Epithelial cell of prostate (primary cell): ENCODE measurements around the gene ESYT1.

ENCODE experiments used
- DNase-seq: peaks from one replicate; pipeline ENCODE4 v3.0.0-alpha.2; 2011; ENCODE audit warnings: low read depth, low spot score
- H3K27ac ChIP-seq: fragments of 450-650 bp; 2 replicates; pipeline ENCODE4 v1.5.1; 2017; ENCODE audit warnings: mild to moderate bottlenecking

Gene ESYT1

GRCh38 chr12:56169229-56169759, 41.2 kb downstream of the ESYT1 start:
- H3K27ac ChIP-seq: no peak overlapping the region
- DNase-seq: no peak

GRCh38 chr12:56172839-56173238, 44.8 kb downstream of the ESYT1 start:
- DNase-seq: no peak
- H3K27ac ChIP-seq: no peak overlapping the region

GRCh38 chr12:56178347-56178746, 50.3 kb downstream of the ESYT1 start:
- DNase-seq: no peak

GRCh38 chr12:56186957-56187356, 58.9 kb downstream of the ESYT1 start:
- no peak for DNase-seq
- H3K27ac ChIP-seq: no peak overlapping the region

More at GRCh38 chr12:56178347-56178746, 50.3 kb downstream of the ESYT1 start:
- no peak overlapping the region for H3K27ac ChIP-seq

DNA sequence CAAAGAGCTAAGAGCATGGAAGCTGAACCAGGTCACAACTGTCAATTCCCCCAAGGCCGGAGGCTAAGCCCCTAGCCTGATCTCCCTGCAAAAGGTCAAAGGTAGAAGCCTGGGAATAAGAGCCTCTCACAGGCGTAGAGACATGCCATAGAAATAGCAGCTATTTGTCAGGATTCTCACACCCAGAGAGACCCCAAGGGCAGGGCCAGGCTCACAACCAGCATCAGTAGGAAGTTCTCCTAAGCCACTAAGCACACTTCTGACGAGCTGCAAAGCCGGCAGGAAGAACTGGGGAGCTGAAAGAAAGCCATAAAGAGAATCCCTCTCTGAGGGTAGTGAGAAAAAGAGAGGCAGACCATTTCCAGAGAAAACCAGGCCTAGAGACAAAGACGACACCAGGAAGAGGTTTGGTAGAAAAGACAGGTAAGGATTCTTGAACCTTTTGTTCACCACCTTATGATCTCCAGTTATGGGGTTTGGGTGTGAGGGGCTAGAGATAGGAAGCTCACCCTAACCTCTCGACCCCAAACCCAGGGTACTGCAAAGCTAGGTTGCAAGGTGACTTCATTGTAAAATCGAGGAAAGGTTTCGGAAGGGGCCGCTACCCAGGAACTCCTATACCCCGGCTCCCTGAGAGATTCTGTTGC, 60.2 kb downstream of the ESYT1 start:
- H3K27ac ChIP-seq: peak overlapping the region; percentile 91
- no peak for DNase-seq

DNA sequence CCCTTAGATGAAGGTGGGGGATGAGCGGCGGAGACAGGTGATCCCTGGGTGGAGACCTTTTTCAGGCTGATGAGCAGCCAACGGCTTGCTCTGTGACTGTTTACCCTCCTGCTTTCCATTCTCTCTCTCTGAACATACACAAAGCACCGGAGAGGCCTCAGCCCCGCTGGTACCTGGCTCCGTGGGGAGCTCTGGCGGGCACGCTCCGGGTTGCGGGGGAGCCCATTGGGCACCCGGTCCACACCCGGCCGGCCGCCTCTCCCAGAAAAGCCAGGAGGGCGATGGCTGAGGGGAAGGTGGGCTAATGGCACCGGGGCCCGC, 60.7 kb downstream of the ESYT1 start:
- H3K27ac ChIP-seq: peak overlapping the region; percentile 91
- no peak for DNase-seq

DNA sequence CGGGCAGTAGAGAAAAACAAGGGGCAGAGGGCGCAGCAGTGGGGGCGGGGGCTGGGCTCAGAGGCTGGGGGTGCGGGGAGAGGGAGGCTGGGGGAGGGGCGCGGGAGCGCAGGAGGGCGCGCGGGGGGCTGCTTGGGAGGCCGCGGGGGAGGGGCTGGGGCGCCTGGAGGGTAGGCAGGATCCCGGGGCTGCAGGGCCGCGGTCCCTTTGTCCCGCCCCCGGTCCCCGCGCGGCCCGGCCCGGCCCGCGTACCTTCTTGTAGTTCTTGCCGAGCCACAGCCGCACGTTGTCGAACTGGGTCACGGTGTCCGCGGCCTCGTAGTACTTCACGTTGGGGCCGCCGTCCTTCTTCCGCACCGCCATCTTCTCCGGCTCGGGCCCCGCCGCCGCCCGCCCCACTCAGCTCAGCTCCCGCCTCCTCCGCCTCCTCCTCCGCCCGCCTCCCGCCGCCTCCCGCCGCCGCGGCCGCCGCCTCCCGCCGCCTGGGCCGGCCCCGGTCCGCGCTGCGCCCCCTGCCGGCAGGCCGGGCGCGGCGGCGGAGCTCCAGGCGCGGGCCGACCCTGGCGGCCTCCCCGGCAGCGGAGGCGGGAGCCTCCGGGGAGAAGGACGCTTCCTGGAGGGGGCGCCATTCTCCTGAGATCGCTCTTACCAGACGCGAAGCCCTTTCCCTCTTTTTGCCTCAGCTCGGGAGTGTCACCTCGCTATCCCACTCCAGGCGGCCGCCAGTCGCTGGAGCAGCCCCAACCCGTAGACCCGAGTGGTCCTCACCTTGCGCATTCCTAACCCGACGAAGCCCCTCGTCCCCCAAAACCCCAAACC, 61.2 kb downstream of the ESYT1 start, which contains the start of gene SMARCC2:
TSS of gene SMARCC2 (minus strand) at position 385 of the 819 bp plus-strand sequence. CDS start at position 363, 22 bp downstream.
- DNase-seq: peak; percentile 10
- peak within 1 kb of the TSS; percentile 91 for H3K27ac ChIP-seq

DNA sequence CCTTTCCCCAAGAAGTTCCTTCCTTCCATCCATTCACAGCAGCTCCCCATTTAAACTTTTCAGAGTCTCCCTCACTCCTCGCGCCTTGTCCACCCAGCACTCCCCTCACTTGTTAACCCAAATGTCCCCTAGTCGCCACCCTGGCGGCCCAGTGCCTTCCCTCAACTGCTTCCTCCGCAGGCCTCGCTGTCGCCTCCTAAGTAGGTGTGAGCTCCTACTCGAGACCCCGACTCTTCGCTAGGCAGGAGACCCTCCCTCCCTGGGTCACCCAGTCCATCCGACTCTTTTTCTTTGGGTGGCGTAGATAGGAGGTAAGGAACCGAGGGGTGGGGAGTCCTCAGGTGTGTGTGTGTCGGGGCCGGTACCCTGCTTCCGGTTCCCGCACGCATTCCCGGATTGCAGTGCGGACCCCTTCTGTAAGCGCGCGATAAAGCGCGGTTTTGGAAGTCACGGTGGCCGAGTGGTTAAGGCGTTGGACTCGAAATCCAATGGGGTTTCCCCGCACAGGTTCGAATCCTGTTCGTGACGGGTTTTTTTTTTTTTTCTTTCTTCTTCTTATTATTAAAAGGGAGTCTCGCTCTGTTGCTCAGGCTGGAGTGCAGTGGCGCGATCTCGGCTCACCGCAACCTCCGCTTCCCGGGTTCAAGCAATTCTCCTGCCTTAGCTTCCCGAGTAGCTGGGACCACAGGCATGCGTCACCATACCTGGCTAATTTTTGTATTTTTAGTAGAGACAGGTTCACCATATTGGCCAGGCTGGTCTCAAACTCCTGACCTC, 62.0 kb downstream of the ESYT1 start:
- H3K27ac ChIP-seq: peak overlapping the region; percentile 91
- peak; percentile 18 for DNase-seq

DNA sequence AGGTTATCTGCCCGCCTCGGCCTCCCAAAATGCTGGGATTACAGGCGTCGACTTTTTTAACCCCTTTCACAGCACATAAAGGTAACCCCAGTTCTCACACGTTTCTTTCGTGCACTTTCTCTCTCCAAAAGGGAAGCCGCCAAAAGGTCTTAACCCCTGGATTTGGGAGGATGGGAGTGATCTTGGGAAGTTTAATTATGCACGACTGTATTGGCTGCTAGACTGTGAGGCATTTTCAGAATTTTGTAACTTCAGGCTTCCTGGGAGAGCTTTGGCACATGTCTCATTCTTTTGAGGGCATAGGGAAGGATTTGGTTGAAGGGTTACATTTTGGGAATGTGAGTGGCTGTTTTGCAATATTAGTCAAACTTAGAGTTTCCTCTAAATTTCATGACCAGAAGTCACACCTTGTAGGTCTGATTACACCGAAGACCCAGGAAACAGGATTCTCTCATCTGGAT, 62.7 kb downstream of the ESYT1 start:
- DNase-seq: no peak
- peak overlapping the region; percentile 91 for H3K27ac ChIP-seq

DNA sequence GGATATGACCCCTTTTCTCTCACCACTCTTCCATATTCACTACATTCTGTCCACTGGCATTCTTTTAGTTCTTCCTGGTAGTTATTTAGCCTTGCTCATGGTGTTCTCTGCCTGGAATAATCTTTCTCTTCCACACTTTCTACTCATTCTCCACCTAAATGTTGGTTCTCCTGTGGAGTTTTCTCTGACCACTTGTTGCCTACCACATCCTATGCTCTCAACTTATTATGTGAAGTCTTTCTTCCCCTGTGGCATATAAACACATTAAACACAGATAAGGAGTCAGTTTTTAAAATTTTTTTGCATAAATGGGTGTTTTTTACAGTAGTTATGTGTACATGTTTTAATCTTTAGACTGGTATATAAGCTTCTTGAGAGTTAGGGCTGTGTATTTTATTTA, 64.5 kb downstream of the ESYT1 start:
- no peak for DNase-seq

DNA sequence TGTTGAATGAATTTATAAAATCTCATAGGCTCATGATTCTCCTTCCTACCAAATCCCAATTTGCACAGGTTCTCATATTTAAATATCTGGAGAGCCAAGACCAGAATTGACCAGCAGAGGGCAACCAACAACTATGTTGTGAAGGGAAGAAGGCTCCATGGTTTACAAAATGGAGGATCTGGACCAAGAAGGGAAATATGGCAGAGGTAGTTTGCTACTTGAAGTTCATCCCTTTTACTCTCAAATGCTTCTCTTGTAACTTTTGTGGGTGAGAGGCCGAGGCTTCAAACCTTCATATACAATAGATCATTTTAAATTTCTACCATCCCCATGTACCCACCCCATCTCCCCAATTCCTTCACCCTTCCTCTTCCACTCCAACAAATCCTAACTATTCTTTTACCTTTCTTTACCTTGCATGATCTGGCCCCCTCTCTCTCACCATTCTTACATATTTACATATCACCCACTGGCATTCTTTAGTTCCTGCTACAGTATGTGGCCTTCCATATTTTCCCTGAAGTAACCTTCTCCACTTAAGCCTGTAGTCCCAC, 65.0 kb downstream of the ESYT1 start:
- no peak overlapping the region for H3K27ac ChIP-seq

More for the DNA sequence above, 64.5 kb downstream of the ESYT1 start:
- no peak overlapping the region for H3K27ac ChIP-seq

More for the DNA sequence above, 65.0 kb downstream of the ESYT1 start:
- DNase-seq: peak; percentile 24
